ENCODE results near the gene ENDOV. TPM values are rescaled to one million over a fixed set of nuclear protein-coding genes. Genes with fewer than 3 reads are reported as not detected.

The ENDOV gene
- total and polyA plus RNA-seq, 2 experiments from 2014 or later, result 21.2 to 33.8 TPM

GRCh38 chr17:80377798-80378197, 37.2 kb upstream of the ENDOV start:
- Histone ChIP-seq H2AFZ (no peak overlapping the region), H3K36me3 (replicated peaks; ENCODE audit: insufficient read depth, low read depth) (no peaks in the 10 kb centered on the region), H3K4me3 (no peak overlapping the region), H4K20me1 (ENCODE audit: insufficient read depth, poor library complexity, severe bottlenecking) (no peaks in the 10 kb centered on the region), H3K9me3 (ENCODE audit: low read depth) (no peaks in the 10 kb centered on the region), H3K79me2 (no peaks in the 10 kb centered on the region), H3K9me2 (replicated peaks; ENCODE audit: insufficient read depth) (no peaks in the 10 kb centered on the region), H3K4me2 (no peak overlapping the region), H3K27me3 (no peaks in the 10 kb centered on the region), H3K27ac (no peak overlapping the region), H3K4me1 (ENCODE audit: insufficient read depth) (no peaks in the 10 kb centered on the region)
- TF ChIP-seq EZH2phosphoT487 (IDR thresholded peaks at IDR 0.05; ENCODE audit: low read depth, severe bottlenecking, unreplicated experiment), result no peak
- no peak for TF ChIP-seq CTCF (IDR thresholded peaks at IDR 0.05; ENCODE audit: poor library complexity)
- TF ChIP-seq EZH2 (IDR thresholded peaks at IDR 0.05; ENCODE audit: borderline replicate concordance), result no peak
- DNase-seq (ENCODE audit: low spot score), result no peak
- 95% methylated on average over 9 of the region's 9 CpGs for WGBS (ENCODE audit: low lambda C conversion rate, missing lambda C conversion rate)

GRCh38 chr17:80379348-80379747, 35.6 kb upstream of the ENDOV start:
- Histone ChIP-seq H3K9me3 (ENCODE audit: low read depth) (no peaks in the 10 kb centered on the region), H2AFZ (no peak overlapping the region), H3K4me3 (no peak overlapping the region), H3K79me2 (no peaks in the 10 kb centered on the region), H3K4me2 (no peak overlapping the region), H3K4me1 (ENCODE audit: insufficient read depth) (no peaks in the 10 kb centered on the region), H4K20me1 (ENCODE audit: insufficient read depth, poor library complexity, severe bottlenecking) (no peaks in the 10 kb centered on the region), H3K9me2 (replicated peaks; ENCODE audit: insufficient read depth) (no peaks in the 10 kb centered on the region), H3K27ac (no peak overlapping the region), H3K36me3 (replicated peaks; ENCODE audit: insufficient read depth, low read depth) (no peaks in the 10 kb centered on the region), H3K27me3 (no peaks in the 10 kb centered on the region)
- 94% methylated on average over 9 of the region's 9 CpGs for WGBS (ENCODE audit: low lambda C conversion rate, missing lambda C conversion rate)
- DNase-seq (ENCODE audit: low spot score), result no peak
- TF ChIP-seq EZH2 (IDR thresholded peaks at IDR 0.05; ENCODE audit: borderline replicate concordance) (no peak), EZH2phosphoT487 (IDR thresholded peaks at IDR 0.05; ENCODE audit: low read depth, severe bottlenecking, unreplicated experiment) (no peak), CTCF (IDR thresholded peaks at IDR 0.05; ENCODE audit: poor library complexity) (no peak)

- DNase-seq (ENCODE audit: low spot score), result no peak
- Histone ChIP-seq H3K27me3 (no peaks in the 10 kb centered on the region), H3K27ac (no peak overlapping the region), H3K4me3 (no peak overlapping the region), H2AFZ (no peak overlapping the region), H4K20me1 (ENCODE audit: insufficient read depth, poor library complexity, severe bottlenecking) (no peaks in the 10 kb centered on the region), H3K4me2 (no peak overlapping the region), H3K36me3 (replicated peaks; ENCODE audit: insufficient read depth, low read depth) (no peaks in the 10 kb centered on the region), H3K9me3 (ENCODE audit: low read depth) (no peaks in the 10 kb centered on the region), H3K79me2 (no peaks in the 10 kb centered on the region), H3K9me2 (replicated peaks; ENCODE audit: insufficient read depth) (no peaks in the 10 kb centered on the region), H3K4me1 (ENCODE audit: insufficient read depth) (no peaks in the 10 kb centered on the region)
- 90% methylated on average over 6 of the region's 6 CpGs for WGBS (ENCODE audit: low lambda C conversion rate, missing lambda C conversion rate)
- TF ChIP-seq CTCF (IDR thresholded peaks at IDR 0.05; ENCODE audit: poor library complexity), result no peak
- TF ChIP-seq EZH2phosphoT487 (IDR thresholded peaks at IDR 0.05; ENCODE audit: low read depth, severe bottlenecking, unreplicated experiment), result no peak
- no peak for TF ChIP-seq EZH2 (IDR thresholded peaks at IDR 0.05; ENCODE audit: borderline replicate concordance)
Observed at GRCh38 chr17:80380068-80380467, 34.9 kb upstream of the ENDOV start.

GRCh38 chr17:80380555-80381002, 34.4 kb upstream of the ENDOV start:
- no peak overlapping the region for H3K4me3 ChIP-seq
- no peaks in the 10 kb centered on the region for H4K20me1 ChIP-seq (ENCODE audit: insufficient read depth, poor library complexity, severe bottlenecking)
- DNase-seq (ENCODE audit: low spot score), result no peak
- H3K36me3 ChIP-seq (replicated peaks; ENCODE audit: insufficient read depth, low read depth), result no peaks in the 10 kb centered on the region
- no peaks in the 10 kb centered on the region for H3K9me3 ChIP-seq (ENCODE audit: low read depth)
- no peaks in the 10 kb centered on the region for H3K79me2 ChIP-seq
- TF ChIP-seq EZH2phosphoT487 (IDR thresholded peaks at IDR 0.05; ENCODE audit: low read depth, severe bottlenecking, unreplicated experiment), result no peak
- H3K4me2 ChIP-seq, result no peak overlapping the region
- no peak overlapping the region for H2AFZ ChIP-seq
- no peaks in the 10 kb centered on the region for H3K4me1 ChIP-seq (ENCODE audit: insufficient read depth)
- WGBS (ENCODE audit: low lambda C conversion rate, missing lambda C conversion rate), result 86% methylated on average over 21 of the region's 21 CpGs
- no peaks in the 10 kb centered on the region for H3K27me3 ChIP-seq
- H3K9me2 ChIP-seq (replicated peaks; ENCODE audit: insufficient read depth), result no peaks in the 10 kb centered on the region
- no peak overlapping the region for H3K27ac ChIP-seq

Data from hepatocyte (in vitro differentiated cells).